ENCODE data around the gene UBE3D.
A peak's percentile ranks its signal among the peaks of the same experiment; 100 is the strongest.
"Not testable (repeated sequence)": the region's sequence is repeated elsewhere in the genome, so short reads cannot be mapped to it uniquely, and the experiment has no call there.

The UBE3D gene

GRCh38 chr6:82909551-82909950, 156.1 kb downstream of the UBE3D start:
- no peak for DNase-seq

GRCh38 chr6:82908661-82909060, 157.0 kb downstream of the UBE3D start:
- DNase-seq = no peak

- no peak for DNase-seq
These were observed 158.7 kb downstream of the UBE3D start for GRCh38 chr6:82906951-82907350.

GRCh38 chr6:82906489-82906888, 159.2 kb downstream of the UBE3D start:
- DNase-seq = no peak

- DNase-seq = no peak
These were observed 160.8 kb downstream of the UBE3D start for GRCh38 chr6:82904860-82905259.

- no peak for DNase-seq
These were observed 161.4 kb downstream of the UBE3D start for GRCh38 chr6:82904257-82904656.

- DNase-seq = no peak
These were observed 163.4 kb downstream of the UBE3D start for GRCh38 chr6:82902290-82902689.

GRCh38 chr6:82894653-82895259, 170.9 kb downstream of the UBE3D start:
- no peak for DNase-seq

GRCh38 chr6:82893889-82894652, 171.6 kb downstream of the UBE3D start:
- no peak for DNase-seq

- not testable (repeated sequence) for DNase-seq
These were observed 174.1 kb downstream of the UBE3D start for GRCh38 chr6:82891503-82891902.

GRCh38 chr6:82891076-82891475, 174.6 kb downstream of the UBE3D start:
- DNase-seq = no peak

GRCh38 chr6:82890240-82890639, 175.4 kb downstream of the UBE3D start:
- no peak for DNase-seq

GRCh38 chr6:82889143-82889542, 176.5 kb downstream of the UBE3D start:
- DNase-seq = no peak

- no peak for DNase-seq
These were observed 183.1 kb downstream of the UBE3D start for GRCh38 chr6:82882363-82883023.

GRCh38 chr6:82881519-82881918, 184.1 kb downstream of the UBE3D start:
- DNase-seq = no peak

- DNase-seq = peak; percentile 53
These were observed 186.8 kb downstream of the UBE3D start for GRCh38 chr6:82878812-82879211.

GRCh38 chr6:82877213-82878195, 188.1 kb downstream of the UBE3D start:
- DNase-seq = no peak

- no peak for DNase-seq
These were observed 190.0 kb downstream of the UBE3D start for GRCh38 chr6:82875573-82876185.

GRCh38 chr6:82874867-82875266, 190.8 kb downstream of the UBE3D start:
- DNase-seq = no peak

GRCh38 chr6:82872185-82872584, 193.5 kb downstream of the UBE3D start:
- DNase-seq = no peak

- DNase-seq = no peak
These were observed 195.0 kb downstream of the UBE3D start for GRCh38 chr6:82870582-82871172.

- DNase-seq = no peak
These were observed 196.1 kb downstream of the UBE3D start for GRCh38 chr6:82869493-82869892.
